ENCODE results near the gene UNC5B. TPM values are rescaled to one million over a fixed set of nuclear protein-coding genes. Genes with fewer than 3 reads are reported as not detected.

Gene UNC5B
- total and polyA plus RNA-seq, 2 donors (not counting 1 experiment from before 2014, with no cell fraction given), result 2.5 to 60.8 TPM

DNA sequence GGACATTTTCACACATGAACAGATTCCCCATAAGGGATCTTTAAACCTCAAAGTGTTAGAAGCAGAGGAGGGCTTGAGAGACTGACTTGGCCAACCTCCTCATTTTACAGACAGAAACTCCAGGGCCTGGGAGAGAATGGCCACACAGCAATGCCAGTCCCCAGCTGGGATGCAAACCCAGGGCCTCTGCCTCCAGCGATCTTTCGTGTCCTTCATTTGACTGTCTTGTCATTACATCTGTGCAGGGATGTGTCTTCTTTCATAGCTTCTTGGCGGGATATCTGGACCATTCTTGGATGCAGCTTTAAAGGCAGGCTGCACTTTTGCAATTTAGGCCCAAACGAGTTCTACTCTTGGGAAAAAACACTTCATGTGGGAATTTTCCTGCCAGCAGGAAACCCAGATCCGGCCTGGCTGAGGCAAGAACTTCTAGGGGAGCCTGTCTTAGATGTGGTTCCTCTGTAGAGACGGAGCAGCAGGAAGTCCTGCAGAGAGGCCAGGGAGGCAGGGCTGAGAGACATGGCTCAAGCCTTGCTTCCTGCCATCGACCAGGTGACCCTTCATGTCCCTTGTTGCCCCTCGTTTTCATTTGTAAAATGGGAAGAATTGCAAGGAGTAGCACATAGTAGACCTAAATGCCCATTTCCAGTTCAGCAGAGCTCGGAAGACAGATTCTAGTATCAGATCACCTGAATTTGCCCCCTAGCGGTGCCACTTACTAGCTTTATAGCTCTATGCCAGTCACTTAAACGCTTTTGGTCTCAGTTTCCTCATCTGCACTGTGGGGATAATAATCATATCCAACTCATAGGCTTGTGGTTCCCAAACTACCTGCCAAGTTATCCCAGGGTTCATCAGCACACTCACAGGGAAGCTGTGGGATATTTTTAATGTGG, 62.8 kb downstream of the UNC5B start:
- Histone ChIP-seq H3K79me2 (ENCODE audit: control insufficient read depth, insufficient read depth, low read length) (no peaks in the 10 kb centered on the region), H3K36me3 (ENCODE audit: control insufficient read depth, insufficient read depth, low read length) (no peaks in the 10 kb centered on the region), H2AFZ (ENCODE audit: low read length) (no peak overlapping the region), H4K20me1 (ENCODE audit: control insufficient read depth, extremely low read depth, insufficient read depth, low read length) (no peaks in the 10 kb centered on the region), H3K4me3 (replicated peaks in 1 of 4; ENCODE audit: control extremely low read depth in 1 of 4, insufficient read depth in 1 of 4, low read depth in 3 of 4, low read length in 4 of 4) (no peak overlapping the region), H3K4me1 (ENCODE audit: control insufficient read depth, extremely low read depth, insufficient read depth, low read length) (peaks cover 7% of the 10 kb centered on the region), H3K27ac (ENCODE audit: insufficient read depth, low read length) (no peak overlapping the region), H3K27me3 (ENCODE audit: control insufficient read depth, insufficient read depth, low read length) (no peaks in the 10 kb centered on the region), H3K9ac (ENCODE audit: insufficient read depth, low read length) (no peak overlapping the region), H3K4me2 (ENCODE audit: extremely low read depth, insufficient read depth, low read length) (no peak overlapping the region), H3K9me3 (ENCODE audit: control insufficient read depth, insufficient read depth, low read depth, low read length) (no peaks in the 10 kb centered on the region)
- TF ChIP-seq, protein P1, sequence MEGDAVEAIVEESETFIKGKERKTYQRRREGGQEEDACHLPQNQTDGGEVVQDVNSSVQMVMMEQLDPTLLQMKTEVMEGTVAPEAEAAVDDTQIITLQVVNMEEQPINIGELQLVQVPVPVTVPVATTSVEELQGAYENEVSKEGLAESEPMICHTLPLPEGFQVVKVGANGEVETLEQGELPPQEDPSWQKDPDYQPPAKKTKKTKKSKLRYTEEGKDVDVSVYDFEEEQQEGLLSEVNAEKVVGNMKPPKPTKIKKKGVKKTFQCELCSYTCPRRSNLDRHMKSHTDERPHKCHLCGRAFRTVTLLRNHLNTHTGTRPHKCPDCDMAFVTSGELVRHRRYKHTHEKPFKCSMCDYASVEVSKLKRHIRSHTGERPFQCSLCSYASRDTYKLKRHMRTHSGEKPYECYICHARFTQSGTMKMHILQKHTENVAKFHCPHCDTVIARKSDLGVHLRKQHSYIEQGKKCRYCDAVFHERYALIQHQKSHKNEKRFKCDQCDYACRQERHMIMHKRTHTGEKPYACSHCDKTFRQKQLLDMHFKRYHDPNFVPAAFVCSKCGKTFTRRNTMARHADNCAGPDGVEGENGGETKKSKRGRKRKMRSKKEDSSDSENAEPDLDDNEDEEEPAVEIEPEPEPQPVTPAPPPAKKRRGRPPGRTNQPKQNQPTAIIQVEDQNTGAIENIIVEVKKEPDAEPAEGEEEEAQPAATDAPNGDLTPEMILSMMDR (conservative IDR thresholded peaks at IDR 0.05 in 1 of 2, IDR thresholded peaks at IDR 0.05 in 1 of 2; ENCODE audit: low read depth in 1 of 2, low read length in 2 of 2), result no peak
- TF ChIP-seq EZH2 (IDR thresholded peaks at IDR 0.05; ENCODE audit: low read length, missing control alignments), result no peak
- DNase-seq (ENCODE audit: low read depth in 2 of 2), result no peak

DNA sequence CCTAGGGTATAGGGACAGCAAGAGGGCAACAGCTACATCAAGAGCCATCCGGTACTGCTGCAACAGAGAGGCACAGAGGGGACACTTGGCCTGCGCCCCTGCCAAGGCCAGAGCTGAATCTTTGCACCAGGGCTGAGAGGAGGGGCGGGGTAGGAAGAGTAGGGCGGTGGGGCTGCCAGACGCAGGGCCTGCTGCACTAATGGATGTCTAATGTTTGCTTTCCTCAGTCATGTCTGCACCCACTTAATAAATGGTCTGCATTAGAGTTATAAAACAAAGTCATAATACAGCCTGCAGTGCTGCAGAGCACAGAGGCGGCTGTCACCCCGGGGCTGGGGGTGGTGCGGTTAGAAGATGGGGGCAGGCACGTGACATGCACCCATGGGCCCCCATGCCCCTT, 64.5 kb downstream of the UNC5B start:
- peaks cover 5% of the 10 kb centered on the region for H3K4me1 ChIP-seq (ENCODE audit: control insufficient read depth, extremely low read depth, insufficient read depth, low read length)
- no peaks in the 10 kb centered on the region for H3K36me3 ChIP-seq (ENCODE audit: control insufficient read depth, insufficient read depth, low read length)
- no peak overlapping the region for H3K27ac ChIP-seq (ENCODE audit: insufficient read depth, low read length)
- TF ChIP-seq, protein P1 (conservative IDR thresholded peaks at IDR 0.05 in 1 of 2, IDR thresholded peaks at IDR 0.05 in 1 of 2; ENCODE audit: low read depth in 1 of 2, low read length in 2 of 2), result no peak
- TF ChIP-seq EZH2 (IDR thresholded peaks at IDR 0.05; ENCODE audit: low read length, missing control alignments), result no peak
- no peaks in the 10 kb centered on the region for H4K20me1 ChIP-seq (ENCODE audit: control insufficient read depth, extremely low read depth, insufficient read depth, low read length)
- no peaks in the 10 kb centered on the region for H3K79me2 ChIP-seq (ENCODE audit: control insufficient read depth, insufficient read depth, low read length)
- H3K27me3 ChIP-seq (ENCODE audit: control insufficient read depth, insufficient read depth, low read length), result no peaks in the 10 kb centered on the region
- H2AFZ ChIP-seq (ENCODE audit: low read length), result no peak overlapping the region
- H3K9me3 ChIP-seq (ENCODE audit: control insufficient read depth, insufficient read depth, low read depth, low read length), result no peaks in the 10 kb centered on the region
- no peak overlapping the region for H3K4me3 ChIP-seq (replicated peaks in 1 of 4; ENCODE audit: control extremely low read depth in 1 of 4, insufficient read depth in 1 of 4, low read depth in 3 of 4, low read length in 4 of 4)
- no peak for DNase-seq (ENCODE audit: low read depth in 2 of 2)
- no peak overlapping the region for H3K9ac ChIP-seq (ENCODE audit: insufficient read depth, low read length)
- no peak overlapping the region for H3K4me2 ChIP-seq (ENCODE audit: extremely low read depth, insufficient read depth, low read length)

DNA sequence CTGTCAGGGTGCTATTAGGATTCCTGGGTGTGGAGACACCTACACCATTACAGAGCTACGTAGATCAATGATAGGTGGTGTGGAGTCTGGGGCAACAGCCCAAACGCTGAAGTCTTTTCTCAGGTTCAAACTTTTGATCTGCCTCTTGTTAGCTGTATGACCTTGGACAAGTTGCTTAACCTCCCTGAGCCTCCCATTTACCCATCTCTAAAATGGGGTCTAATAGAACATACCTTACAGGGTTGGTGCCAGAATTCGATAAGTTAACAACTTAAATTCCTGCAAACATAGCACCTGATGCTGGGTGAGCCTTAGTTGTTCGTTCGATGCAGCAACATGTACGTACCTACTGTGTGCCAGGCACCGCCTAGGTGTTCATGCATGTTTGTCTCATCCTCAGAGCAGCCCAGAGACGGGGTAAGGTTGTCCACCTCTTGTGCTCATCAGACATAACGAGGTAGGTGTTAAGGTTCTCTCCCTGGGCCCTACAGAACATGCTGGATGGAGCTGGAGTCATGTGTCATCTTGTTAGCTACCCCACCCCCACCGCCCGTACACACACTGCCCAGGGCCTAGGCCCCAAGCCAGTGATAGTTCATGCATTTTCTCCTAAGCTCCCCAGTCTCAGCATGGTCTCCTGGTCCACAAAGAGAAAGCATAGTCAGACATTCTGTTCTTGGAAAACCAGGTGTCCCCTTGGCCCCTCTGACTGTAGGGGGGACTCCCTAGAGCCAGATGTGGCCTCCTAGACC, 65.7 kb downstream of the UNC5B start:
- no peak overlapping the region for H2AFZ ChIP-seq (ENCODE audit: low read length)
- no peaks in the 10 kb centered on the region for H3K79me2 ChIP-seq (ENCODE audit: control insufficient read depth, insufficient read depth, low read length)
- H3K36me3 ChIP-seq (ENCODE audit: control insufficient read depth, insufficient read depth, low read length), result no peaks in the 10 kb centered on the region
- H3K9ac ChIP-seq (ENCODE audit: insufficient read depth, low read length), result no peak overlapping the region
- H3K27ac ChIP-seq (ENCODE audit: insufficient read depth, low read length), result no peak overlapping the region
- no peaks in the 10 kb centered on the region for H3K27me3 ChIP-seq (ENCODE audit: control insufficient read depth, insufficient read depth, low read length)
- no peaks in the 10 kb centered on the region for H3K4me1 ChIP-seq (ENCODE audit: control insufficient read depth, extremely low read depth, insufficient read depth, low read length)
- no peak overlapping the region for H3K4me3 ChIP-seq (replicated peaks in 1 of 4; ENCODE audit: control extremely low read depth in 1 of 4, insufficient read depth in 1 of 4, low read depth in 3 of 4, low read length in 4 of 4)
- H3K9me3 ChIP-seq (ENCODE audit: control insufficient read depth, insufficient read depth, low read depth, low read length), result no peaks in the 10 kb centered on the region
- H3K4me2 ChIP-seq (ENCODE audit: extremely low read depth, insufficient read depth, low read length), result no peak overlapping the region
- H4K20me1 ChIP-seq (ENCODE audit: control insufficient read depth, extremely low read depth, insufficient read depth, low read length), result no peaks in the 10 kb centered on the region
- no peak for DNase-seq (ENCODE audit: low read depth in 2 of 2)
- no peak for TF ChIP-seq EZH2 (IDR thresholded peaks at IDR 0.05; ENCODE audit: low read length, missing control alignments)
- TF ChIP-seq, protein P1 (conservative IDR thresholded peaks at IDR 0.05 in 1 of 2, IDR thresholded peaks at IDR 0.05 in 1 of 2; ENCODE audit: low read depth in 1 of 2, low read length in 2 of 2), result no peak

Measured in fibroblast of lung (primary cell).